Renal cortex interstitium (tissue), 15 donors: ENCODE data around the gene REG3G. TPM values are rescaled to one million over a fixed set of nuclear protein-coding genes. Genes with fewer than 3 reads are reported as not detected.
A peak's percentile ranks its signal among the peaks of the same experiment; 100 is the strongest.

Experiments used
- DNase-seq, 11 donors: peaks; one replicate each; pipeline ENCODE4 v3.0.0-alpha.2; 2013; ENCODE audit warnings: low read depth in 9 of 11, low spot score in 4 of 11; ENCODE audit errors: extremely low read depth in 1 of 11
- long read RNA-seq, 16 experiments: transcript quantifications; one replicate each; lab custom pipeline, GENCODE V29; 2026
- polyA plus RNA-seq, 3 donors: library from polyadenylated mRNA; unstranded; fragments of 120-200 nt; gene quantifications; one replicate each; pipeline ENCODE4 v1.2.1, GENCODE V29; 2013; ENCODE audit not compliant: insufficient read length in 3 of 3

REG3G gene
- polyA plus RNA-seq = not detected
- long read RNA-seq, donor 1 = 0 reads
- long read RNA-seq, donor 2 = 0 reads
- long read RNA-seq, donor 3 = 0 reads
- long read RNA-seq, donor 4 = 0 reads
- long read RNA-seq, donor 5 = 0 reads
- long read RNA-seq, donor 6 = 0 reads
- long read RNA-seq, donor 7, partial matches to known transcripts = 0 of 1 reads
- long read RNA-seq, donor 7, other reads (novel, unspliced or antisense) = 0 of 1 reads
- long read RNA-seq, donor 8 = 0 reads
- long read RNA-seq, donor 9 = 0 reads
- long read RNA-seq, donor 10 = 0 reads
- long read RNA-seq, donor 11 = 0 reads
- long read RNA-seq, donor 12 = 0 reads
- long read RNA-seq, donor 13 = 0 reads
- long read RNA-seq, donor 14, partial matches to known transcripts = 0 of 1 reads
- long read RNA-seq, donor 14, other reads (novel, unspliced or antisense) = 0 of 1 reads
- long read RNA-seq, donor 15 = 0 reads
- long read RNA-seq, donor 16 = 0 reads

DNA sequence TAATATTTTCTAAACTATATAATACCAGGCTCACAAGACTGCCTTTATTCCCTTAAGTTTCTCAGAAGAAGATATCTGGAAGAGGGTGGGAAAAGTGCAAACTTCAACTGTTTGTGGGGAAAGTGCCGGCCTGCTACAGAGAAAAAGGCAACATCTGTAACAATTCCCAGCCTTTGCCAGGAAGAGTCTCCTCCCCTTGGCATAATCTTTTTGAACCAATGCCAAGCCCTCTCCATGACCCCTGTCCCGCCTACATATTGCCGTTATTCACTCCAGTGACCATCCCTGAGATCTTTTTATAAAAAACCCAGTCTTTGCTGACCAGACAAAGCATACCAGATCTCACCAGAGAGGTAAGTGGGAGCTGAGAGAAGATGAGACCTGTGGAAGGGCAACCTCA, at the start of gene REG3G:
Gene REG3G (plus strand): TSS at position 282 of the 400 bp plus-strand sequence. CDS start 392 bp downstream, outside the sequence.
- no peak for DNase-seq

DNA sequence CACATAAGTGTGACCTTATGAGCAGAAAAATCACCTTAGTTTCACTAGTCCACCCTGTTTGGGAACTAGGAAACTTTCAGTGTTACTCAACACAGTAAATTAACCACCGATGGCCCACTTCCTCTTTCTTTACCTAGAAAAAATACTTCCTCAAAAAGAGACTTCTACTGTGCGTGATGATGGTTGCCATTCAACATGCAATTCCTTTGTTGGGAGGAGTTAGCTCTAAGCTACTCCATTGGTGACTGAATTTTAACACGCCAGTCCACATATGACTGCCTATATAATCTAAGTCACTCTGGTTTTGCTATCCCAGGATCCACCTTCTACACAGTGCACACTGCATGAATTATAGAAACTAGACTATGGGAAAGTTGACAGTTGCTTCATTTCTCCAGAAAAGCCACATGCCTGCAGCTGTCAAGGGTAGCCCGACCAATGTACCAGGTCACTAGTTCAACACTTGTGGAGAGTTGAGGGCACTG, 47.8 kb upstream of the REG3G start:
- no peak for DNase-seq

DNA sequence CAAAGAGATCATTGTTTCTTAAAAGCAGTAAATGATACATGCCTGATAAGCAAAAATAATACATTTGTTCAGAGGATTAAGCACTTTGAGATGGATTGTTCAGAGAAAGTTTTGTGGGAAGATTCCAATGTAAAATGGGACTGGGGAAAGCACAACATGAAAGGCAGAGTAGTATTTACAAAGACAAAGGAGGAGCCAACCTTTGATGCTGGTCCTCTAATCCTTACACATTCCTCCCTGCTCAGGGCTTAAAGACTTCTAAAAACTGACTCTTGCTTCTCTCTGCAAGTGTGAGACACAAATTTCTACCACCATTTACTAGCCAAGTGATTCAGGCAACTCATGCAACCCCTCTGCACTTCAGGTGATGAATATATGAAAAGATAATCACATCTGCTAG, 47.2 kb upstream of the REG3G start:
- DNase-seq = no peak

DNA sequence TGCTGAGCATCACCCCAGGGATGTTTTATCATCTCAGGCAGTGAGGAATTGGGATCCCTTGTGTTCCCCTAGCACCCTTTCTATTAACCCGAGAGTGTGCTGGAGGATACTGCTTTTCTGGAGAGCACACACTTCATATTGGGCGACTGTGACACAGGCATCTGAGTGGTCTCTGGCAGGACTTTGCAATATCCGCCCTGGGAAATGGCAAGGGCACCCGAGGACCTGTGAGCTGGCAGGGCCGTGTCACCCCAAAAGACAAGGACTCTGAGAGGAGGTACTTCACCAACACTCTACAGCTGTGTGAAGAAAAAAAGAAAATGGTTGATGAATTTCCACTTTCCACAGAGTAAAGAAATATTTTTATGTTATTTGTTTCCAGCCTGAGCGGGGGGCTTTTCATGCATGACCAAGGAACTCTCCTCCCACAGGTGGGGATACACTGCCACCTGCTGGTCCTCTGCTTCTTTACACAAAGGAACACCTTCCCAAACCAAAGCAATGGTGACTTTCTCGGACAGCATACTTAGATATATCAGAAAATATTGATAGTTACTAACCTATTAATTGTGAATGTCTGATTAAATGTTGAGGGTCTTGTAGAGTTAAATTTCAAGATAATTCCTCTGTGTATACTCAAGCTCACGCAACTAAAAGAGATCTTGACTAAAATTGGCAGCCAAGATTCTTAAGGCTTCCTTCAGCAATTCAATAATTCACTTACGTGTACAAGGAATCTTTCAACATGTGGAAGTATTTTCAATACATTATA, 45.9 kb upstream of the REG3G start:
- peak; percentile 47 to 76 (median 61) for DNase-seq

DNA sequence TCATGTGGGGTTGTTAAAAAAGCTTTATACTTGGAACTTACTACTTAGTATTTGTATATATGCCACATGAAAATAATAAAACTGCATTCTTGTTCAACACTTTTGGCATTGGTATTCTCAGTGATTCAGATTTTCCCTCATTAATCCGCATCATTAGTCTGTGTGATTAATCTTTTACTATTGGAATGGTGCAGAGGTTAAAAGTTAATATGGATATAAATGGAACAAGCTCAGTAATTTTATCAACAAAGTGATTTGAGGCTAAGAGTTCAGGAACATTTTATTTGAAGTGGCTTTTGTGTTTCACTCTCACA, 45.4 kb upstream of the REG3G start:
- DNase-seq = no peak

DNA sequence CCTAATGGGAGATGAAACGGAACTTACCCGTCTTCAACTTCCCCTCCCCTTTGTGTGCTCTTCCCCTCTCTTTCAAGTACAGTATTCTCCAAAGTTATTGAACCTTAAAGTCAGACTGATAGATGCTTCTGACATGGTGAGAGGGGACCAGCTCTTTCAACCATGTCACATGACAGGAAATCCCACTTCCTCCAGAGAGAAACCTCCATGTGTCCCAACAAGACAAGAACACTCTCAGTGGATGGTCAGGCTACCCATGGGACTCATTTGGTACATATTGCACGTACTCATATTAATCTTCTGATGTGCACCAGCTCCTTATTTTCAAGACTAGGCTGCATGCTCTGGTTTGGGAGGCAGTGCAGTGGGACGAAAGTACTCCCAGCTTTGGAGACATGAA, 44.6 kb upstream of the REG3G start:
- no peak for DNase-seq

DNA sequence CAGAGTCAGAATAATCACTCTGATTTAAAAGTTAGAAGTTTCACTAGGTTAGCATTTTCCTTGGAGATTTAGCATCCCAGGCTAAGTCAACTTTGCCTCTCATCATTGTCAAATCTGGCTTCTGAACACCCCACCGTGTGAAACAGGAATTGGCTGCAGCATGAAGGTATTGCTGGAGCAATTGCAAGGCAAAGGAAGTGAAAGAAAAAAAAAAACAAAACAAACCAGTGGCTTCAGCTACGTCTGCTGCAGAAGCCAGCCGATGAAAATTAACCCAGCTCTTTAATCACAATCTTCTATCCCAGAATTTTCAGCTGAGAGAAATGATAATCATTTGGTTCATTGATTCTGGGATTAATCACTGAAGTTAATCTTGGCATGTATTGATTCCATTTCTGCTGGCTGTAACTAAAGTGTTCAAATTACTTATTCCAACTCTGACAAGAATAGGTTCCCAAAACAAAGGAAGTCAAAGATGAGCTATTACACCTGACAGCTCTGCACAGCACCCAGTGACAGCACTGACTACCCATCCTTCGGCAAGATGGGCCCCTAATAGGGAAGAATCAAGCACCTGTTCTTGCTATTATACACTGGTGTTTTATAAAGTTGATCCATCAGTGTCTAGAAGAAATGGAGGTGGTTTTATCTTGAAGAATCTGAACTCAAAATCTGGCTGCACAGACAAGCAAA, 42.7 kb upstream of the REG3G start:
- no peak for DNase-seq

DNA sequence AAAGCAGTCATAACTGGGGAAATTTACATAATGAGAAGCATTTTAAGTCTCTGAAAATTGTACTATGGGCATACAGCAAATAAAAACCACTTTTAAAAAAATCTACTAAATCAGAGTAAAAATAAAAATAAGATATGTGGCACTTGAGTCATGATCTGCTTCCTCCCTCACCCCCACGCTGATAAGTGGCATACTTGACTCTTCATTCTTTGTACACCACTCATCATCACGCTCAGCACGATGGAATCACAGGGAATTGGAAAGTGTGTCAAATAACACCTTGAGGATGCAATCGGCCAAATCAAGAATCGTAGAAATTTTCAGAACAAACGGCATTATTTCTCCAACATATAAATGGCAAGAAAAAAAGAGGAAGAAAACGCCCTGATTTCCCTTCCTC, 41.1 kb upstream of the REG3G start:
- no peak for DNase-seq

DNA sequence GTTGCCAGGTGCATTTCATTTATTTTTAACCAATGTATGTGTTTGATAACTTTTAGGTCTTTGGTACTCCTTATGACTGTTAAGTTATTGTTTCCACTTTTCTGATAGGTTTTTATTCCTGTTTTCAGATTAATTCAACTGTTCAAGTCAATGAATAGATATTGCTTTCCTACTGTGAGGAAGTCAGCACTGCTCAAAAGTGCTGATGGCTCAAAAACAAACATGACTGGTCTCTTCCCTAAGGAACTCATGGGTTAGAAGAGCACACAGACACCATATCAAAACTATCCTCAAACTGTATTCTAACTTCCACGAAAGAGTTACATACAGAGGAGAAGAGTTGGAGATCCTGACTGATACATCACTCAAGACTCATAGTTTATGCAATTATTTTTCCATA, 39.9 kb upstream of the REG3G start:
- no peak for DNase-seq

DNA sequence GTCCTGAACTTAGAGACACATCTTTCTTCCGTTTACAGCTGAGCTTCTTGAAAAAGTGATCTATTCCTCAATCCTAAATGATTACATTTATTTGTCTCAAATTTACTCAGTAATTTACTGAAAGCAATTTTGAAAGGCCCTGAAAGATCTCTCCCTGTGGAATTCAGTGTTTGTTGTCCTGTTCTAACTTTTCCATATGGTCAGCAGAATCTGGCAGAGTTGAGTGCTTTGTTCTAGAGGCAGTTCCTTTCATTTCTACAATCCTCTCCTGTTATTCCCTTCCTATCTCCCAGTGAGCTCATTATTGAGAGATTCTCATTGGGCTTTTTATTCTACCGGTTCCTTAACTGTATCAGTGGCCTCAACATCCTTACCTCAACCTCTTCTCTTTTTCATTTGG, 36.5 kb upstream of the REG3G start:
- DNase-seq = no peak

DNA sequence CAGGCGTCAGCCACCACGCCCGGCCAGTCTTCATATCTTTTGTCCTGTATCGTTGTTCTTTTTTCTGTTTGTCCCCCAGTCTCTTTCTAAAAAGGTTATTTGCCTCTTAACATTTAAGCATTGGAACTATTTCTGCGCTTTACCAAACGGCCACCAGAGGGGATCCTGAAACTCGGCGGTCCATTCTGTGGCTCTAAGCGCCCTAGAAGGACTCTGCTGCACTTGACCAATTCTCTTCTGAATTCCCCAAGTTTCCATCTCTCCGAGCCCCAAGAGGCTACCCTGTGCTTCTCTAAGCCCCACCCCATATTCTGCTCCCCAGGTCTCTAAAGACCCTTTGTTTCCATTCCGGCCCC, 33.1 kb upstream of the REG3G start:
- DNase-seq = peak in 2 of 11 donors; percentile 20 to 29

DNA sequence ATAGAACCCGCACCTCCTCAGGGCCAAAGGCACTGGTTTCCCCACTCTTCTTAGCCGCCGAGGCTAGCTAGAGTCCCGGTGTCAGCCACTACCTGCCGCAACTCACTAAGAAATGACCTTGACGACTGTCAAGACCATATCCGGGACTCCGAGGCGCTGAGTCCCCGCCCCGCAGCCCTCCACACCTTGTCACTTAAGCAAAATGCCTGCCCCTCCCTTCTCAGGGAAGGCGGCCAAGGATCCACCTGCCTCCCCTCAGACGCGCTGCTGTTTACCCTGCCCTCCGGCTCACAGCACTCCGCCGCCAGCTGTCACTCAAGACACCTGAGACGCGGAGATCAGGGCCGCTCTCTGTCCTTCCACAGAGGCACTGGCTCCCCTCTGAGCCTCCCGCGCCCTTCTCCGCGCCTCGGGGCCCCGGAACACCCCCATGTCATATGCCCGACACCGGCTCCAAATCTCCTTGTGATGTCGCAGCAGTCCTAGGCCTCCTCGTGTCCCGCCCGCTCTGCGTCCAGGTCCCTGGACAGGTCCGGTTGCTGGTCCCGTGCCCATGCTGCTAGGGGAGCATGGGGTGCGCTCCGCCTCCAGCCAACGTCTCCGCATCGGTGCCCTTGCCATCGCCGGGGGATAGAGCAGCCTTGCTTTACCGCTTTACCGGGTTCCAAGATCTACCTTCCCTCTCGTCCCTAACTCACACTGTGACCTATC, 32.5 kb upstream of the REG3G start:
- peak in 2 of 11 donors; percentile 12 to 18 for DNase-seq

DNA sequence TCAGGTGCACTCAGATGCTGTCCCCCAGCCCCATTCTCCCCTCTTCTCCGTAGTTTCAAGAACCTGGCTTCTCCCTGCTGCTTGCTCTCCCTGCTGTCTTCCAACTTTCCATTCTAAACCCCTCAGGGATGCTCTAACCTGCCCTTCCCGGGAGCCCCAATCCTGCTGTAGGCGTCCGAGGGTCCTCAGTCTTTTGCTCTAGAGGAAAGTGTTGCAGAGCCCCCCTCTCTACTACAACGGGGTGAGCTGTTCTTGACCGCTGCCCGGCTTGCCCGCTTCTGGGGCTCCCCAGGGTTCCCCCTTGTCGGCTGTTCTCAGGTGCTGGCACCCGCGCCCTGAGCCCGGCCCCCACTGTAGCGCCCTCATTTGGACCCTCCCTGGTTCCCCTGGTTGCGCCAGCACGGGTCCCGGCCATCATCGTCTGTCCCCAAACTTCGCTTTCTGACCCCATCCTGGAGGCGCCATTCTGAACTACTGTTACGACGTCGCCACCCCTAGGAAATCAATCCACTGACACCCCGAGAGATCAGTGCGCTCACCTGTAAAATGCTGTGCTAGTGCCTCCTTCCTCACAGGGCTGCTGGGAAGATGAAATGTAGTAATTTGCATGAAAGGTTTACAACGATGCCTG, 31.9 kb upstream of the REG3G start:
- DNase-seq = no peak

DNA sequence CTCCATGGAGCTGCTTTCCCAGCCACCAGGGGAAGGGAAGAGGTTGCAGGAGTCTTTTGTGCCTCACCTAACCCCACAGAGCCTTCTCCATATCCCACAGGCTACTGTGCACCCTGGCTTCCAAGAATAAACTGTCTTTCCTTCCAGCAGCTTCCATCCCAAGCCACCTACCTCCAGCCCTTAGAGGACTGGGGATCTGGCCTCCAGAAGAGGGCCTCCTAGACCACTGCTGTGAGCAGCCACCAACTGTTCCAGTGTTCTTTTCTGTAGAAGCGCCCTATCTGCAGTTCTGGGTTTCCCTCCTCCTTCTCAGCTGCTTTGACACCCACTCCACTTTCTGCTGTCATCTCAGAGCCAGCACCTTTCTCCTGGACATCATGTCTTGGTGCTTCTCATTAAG, 30.7 kb upstream of the REG3G start:
- DNase-seq = no peak

DNA sequence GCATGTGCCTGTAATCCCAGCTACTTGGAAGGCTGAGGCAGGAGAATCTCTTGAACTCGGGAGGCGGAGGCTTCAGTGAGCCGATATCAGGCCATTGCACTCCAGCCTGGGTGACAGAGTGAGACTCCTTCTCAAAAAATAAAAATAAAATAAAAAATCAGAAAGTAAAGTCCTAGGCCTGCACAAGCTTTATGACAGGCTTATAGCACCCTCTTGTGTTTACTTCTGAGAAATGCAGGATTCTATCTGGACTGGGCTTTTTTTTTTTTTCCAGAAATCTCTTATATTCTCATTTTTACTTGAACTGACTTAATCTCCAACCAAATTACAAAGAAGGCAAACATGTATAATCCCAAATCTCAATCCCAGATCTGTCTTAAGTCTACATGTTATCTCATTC, 26.1 kb upstream of the REG3G start:
- no peak for DNase-seq

DNA sequence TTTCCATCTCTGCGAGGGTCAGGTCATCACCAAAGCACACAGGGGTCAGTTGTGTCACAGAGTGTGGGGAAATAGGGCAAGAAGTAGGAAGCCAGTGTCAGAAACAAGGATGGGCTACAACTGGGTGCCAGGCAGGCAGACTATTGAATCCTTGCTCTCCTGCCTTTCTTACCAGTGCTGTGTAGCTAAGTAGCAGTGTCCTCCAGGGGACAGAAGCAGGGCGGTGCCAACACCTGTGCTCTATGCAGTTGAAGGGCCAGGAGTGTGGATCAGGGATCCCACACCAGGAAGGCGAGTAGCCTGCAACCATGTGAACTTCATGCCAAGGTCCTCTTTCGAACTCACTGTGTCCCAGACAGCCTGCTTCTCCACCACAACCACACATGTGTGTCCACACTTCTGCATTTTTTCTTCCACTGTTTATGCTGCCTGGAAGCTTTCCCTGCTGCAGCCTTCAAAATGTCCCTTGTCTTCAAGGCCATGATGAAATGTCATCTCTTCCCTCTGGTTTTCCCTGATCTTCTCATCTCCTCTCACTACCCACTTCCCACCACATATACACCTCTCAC, 25.4 kb upstream of the REG3G start:
- DNase-seq = no peak

DNA sequence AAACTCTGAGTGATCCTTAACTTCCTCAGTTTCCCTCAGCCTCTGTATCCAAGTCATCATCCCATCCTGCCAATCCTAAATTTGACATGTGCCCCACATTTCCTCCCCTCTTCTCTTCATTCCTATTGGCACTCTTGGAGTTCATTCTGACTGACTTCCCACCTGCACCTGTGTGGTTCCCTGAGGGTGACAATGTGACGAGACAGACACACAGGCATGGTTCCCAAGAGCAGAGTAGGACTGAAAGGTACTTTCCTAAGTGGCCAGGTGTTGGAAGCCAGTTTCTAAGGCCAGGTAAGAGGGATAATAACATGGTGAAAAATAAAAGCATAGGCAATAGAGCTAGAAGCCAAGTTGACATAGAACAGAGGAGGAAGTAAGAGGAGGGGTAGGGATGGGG, 24.2 kb upstream of the REG3G start:
- DNase-seq = no peak

DNA sequence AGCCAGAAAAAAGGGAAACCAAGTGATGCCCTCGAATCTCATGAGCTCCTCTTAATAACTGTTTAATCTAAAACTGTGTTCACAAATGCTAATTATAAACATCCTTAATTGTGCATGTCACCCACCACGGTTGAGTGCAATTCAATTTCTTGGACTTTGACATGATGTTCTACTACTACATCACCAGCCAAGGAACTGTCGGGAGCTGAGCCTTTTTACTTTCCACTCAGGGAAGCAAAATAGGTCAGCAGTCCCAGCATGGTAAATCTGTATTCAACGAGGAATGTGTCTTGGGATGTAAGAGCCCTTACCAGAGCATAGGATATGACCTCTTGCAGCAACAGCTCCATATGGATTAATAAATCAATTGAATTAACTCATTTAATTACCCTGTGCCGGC, 20.8 kb upstream of the REG3G start:
- peak in 1 of 11 donors; percentile 11 for DNase-seq
